DND-41 (cell line): ENCODE data around the gene CDYL2.

Source experiments
- CTCF ChIP-seq: IDR thresholded peaks from 2 replicates; pipeline ENCODE4 v1.5.1; 2012; ENCODE audit warnings: borderline replicate concordance, low read length, moderate library complexity, mild to moderate bottlenecking; ENCODE audit not compliant: poor library complexity, severe bottlenecking; ENCODE audit errors: extremely low read depth
- EZH2 ChIP-seq: IDR thresholded peaks from 3 replicates; pipeline ENCODE4 v1.6.1; 2012; ENCODE audit warnings: borderline replicate concordance, low read depth, mild to moderate bottlenecking, moderate library complexity, low read length, inconsistent platforms; ENCODE audit not compliant: severe bottlenecking

GRCh38 chr16:80554033-80554432 lies 250.4 kb downstream of the CDYL2 start:
- TF ChIP-seq CTCF (no peak), EZH2 (no peak)
